Ramos (cell line): ENCODE results near the gene STAT1.

ENCODE experiments used
- in situ Hi-C: fragments of 300-500 bp; cut with MboI; formaldehyde crosslinking; loops from one replicate; pipeline ENCODE4 v1.14.3; 2022; ENCODE audit warnings: low sequenced_read_pairs; ENCODE audit not compliant: unreplicated experiment

Gene STAT1

DNA sequence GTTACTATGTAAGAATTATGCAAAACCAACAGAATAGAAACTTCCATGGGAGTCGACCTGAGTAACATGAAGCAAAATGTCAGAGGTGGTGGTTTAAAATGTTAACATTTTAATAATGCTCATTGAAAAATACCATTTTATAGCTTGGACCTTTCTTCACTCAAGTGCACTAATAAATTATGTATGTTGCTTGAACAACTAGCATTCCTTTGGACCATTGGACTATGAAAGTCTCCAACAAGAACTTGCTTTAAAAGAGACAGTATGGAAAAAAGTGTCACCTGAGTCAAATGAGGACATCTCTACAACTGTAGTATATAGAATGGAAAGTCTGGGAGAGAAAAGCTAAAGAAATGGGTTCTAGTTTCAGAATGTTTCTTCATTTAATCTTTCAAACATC lies 81.5 kb downstream of the STAT1 start:
- in situ Hi-C loops: no loop called here

DNA sequence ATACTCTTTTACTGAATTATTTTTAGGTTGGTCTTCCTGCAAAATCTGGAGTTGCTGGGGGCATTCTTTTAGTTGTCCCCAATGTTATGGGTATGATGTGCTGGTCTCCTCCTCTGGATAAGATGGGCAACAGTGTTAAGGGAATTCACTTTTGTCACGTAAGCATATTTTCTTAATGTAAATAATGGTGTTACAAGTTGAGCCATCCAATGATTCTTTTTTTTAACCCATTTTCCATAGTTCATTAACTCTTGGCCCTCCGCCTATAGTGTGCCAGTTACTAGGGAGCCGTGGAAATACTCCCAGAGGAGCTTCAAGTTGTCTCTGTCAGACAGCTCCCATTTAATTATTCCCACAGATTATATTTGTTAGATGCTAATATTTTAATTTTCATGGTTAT lies 83.6 kb downstream of the STAT1 start:
- in situ Hi-C loops: no loop called here

DNA sequence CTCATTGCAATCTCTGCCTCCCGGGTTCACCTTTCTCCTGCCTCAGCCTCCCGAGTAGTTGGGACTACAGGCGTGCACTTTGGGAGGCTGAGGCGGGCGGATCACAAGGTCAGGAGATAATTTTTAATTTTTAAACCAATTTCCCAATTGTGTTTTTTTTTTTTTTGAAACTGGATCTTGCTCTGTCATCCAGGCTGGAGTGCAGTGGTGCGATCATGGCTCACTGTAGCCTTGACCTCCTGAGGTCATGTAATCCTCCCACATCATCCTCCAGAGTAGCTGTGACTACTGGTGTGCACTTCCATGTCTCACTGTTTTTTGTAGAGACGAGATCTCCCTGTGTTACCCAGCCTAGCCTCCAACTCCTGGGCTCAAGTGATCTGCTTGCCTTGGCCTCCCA lies 84.1 kb downstream of the STAT1 start:
- in situ Hi-C loops: no loop called here

DNA sequence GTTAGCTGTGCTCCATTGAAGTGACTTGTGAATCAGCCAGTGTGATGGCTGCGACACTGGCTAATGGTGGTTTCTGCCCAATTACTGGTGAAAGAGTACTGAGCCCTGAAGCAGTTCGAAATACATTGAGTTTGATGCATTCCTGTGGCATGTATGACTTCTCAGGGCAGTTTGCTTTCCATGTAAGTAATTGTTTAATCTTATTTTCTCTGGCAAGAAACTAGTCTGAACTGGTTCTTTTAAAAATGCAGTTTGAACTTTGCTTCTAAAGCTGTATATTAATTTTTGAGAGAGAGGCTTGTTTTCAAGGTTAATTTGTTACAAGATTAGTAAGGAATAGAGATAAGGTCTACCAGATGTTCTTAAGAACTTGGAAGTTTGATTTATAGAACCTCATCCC lies 86.7 kb downstream of the STAT1 start:
- in situ Hi-C loops: no loop called here

DNA sequence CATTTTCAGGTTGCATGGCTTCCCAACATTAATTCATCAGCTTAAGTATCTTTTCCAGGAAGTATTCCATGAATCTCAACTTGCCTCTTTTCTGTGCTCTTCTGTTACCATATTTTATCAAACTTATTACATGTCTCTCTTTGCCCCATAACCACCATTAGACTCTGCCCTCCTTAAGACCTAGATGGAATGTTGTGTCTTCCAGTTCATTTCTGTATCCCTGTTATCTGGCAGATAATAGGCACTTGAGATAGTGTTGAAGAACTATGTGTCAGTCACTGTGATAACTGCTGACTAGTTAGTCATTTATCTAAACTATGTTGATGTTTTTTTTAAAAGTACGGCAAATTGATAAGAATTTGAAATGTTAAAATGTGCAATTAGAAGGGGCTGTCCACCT lies 91.6 kb downstream of the STAT1 start:
- in situ Hi-C loops: no loop called here

DNA sequence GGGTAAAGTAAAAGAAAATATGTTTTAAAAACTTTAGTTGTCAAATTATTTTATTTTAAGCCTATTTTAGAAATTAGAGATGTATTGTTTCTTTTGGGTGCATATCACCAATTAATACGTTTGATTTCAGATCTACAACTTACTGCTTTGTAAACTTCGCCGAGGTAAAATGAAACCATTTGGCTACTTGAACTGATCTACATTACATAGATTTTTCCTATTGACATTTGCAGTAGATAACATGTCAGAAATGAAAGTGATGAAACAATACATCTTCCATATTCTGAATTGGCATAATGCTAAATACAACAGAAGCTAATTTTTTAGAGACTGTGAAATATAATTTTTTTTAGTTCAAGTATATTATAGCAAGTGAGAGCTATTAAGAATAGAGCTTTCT lies 93.9 kb downstream of the STAT1 start:
- in situ Hi-C loops: no loop called here
